ENCODE results near the gene UBASH3A.

Gene UBASH3A

DNA sequence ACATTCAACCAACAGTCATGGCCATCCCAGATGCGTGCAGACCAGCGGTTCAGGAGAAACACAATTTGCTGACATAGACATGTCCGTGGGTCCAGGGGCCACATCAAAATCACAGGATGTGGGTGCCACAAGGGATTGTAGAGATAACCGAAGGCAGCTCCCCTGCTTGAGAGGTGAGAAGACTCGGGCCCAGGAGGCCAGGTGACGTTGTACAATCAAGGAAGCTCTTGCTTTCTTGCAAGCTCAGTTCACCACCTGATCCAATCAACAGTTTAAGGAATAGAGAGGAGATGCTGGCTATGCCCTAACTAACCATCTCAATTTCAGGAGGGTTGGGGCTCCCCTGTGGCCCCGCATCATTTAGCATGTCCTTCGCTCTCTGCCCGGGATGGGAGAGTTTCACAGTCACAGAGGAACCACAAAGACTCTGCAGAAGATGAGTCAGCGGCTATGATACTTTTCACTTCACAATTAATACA, 19.5 kb downstream of the UBASH3A start:
- DNase-seq (ENCODE audit: low read depth in 1 of 2, low spot score in 1 of 2): no peak
- TF ChIP-seq JUND (IDR thresholded peaks at IDR 0.05; ENCODE audit: low read depth): no peak
- in situ Hi-C loops (cut with HindIII; ENCODE audit: low pct_unique_long_range_greater_than_20kb, low sequenced_read_pairs): no loop called here

DNA sequence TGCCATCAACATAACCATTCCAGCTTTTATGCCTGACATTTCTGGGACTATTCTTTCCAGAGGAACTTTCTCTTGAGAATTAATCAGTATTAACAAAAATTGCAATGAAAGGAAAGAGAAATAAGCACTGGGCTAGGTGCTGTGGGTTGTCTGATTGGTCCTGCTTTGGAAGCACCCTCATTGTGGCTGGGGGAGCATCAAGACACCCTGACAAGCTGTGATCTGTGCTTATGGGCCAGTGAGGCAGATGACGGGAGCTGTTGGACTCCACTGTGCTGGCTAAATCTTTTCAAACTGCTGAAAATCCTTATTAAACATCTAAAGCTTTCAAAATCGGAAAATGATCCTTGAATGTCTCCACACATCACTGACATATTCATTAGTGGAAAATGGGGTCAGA, 20.0 kb downstream of the UBASH3A start:
- in situ Hi-C loops (cut with HindIII; ENCODE audit: low pct_unique_long_range_greater_than_20kb, low sequenced_read_pairs): no loop called here
- DNase-seq (ENCODE audit: low read depth in 1 of 2, low spot score in 1 of 2): no peak
- no peak for TF ChIP-seq JUND (IDR thresholded peaks at IDR 0.05; ENCODE audit: low read depth)

- no peak for TF ChIP-seq JUND (IDR thresholded peaks at IDR 0.05; ENCODE audit: low read depth)
- in situ Hi-C loops (cut with HindIII; ENCODE audit: low pct_unique_long_range_greater_than_20kb, low sequenced_read_pairs): no loop called here
- DNase-seq (ENCODE audit: low read depth in 1 of 2, low spot score in 1 of 2): no peak
Measured at GRCh38 chr21:42424914-42425541, 21.3 kb downstream of the UBASH3A start.

DNA sequence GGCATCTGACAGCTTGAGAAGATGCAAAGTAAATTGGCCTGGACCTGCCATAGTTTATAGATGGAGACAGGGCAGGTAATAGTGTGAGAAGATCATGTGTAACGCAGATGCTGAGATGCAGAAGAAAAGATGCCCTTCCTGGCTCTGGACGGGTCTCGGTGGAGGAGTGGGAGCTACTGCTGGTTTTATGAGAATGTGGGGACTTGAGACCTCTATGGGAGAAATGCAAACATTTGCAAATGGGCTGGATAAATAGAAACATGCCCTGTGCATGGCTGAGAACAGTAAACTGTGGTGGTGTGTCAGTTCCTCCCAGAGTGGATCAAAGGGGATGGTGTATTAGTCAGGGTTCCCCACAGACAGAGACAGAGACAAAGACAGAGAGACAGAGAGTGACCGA, 21.9 kb downstream of the UBASH3A start:
- in situ Hi-C loops (cut with HindIII; ENCODE audit: low pct_unique_long_range_greater_than_20kb, low sequenced_read_pairs): no loop called here
- no peak for DNase-seq (ENCODE audit: low read depth in 1 of 2, low spot score in 1 of 2)
- TF ChIP-seq JUND (IDR thresholded peaks at IDR 0.05; ENCODE audit: low read depth): no peak

- in situ Hi-C loops (cut with HindIII; ENCODE audit: low pct_unique_long_range_greater_than_20kb, low sequenced_read_pairs): no loop called here
- DNase-seq (ENCODE audit: low read depth in 1 of 2, low spot score in 1 of 2): no peak
- no peak for TF ChIP-seq JUND (IDR thresholded peaks at IDR 0.05; ENCODE audit: low read depth)
Measured at GRCh38 chr21:42426424-42426823, 22.7 kb downstream of the UBASH3A start.

- in situ Hi-C loops (cut with HindIII; ENCODE audit: low pct_unique_long_range_greater_than_20kb, low sequenced_read_pairs): no loop called here
- no peak for TF ChIP-seq JUND (IDR thresholded peaks at IDR 0.05; ENCODE audit: low read depth)
- DNase-seq (ENCODE audit: low read depth in 1 of 2, low spot score in 1 of 2): no peak
Measured at GRCh38 chr21:42426876-42427480, 23.3 kb downstream of the UBASH3A start.

DNA sequence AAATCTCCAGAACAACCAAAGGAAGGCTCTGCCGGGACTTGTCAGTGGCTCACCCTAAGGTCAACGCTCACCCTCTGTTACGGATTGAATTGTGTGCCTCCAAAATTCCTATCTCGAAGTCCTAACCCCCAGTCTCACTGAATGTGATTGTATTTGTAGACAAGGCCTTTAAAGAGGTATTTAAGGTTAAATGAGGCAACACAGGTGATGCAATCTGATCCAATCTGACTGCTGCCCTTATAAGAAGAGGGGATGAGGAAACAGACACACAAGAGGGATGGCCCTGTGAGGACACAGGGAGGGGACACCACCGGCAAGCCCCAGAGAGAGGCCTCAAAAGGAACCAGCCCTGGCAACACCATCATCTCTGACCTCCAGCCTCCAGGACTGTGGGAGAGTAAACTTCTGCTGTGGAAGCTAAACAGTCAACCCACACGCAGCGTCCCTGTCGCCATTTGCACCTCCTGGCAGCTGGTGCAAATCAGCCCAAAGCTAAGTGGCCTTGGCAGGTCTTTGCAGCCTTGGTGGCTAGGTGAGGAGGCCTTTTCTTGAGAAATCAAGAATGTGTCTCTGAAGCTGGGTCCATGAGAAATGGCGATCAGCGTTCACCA, 24.2 kb downstream of the UBASH3A start:
- in situ Hi-C loops (cut with HindIII; ENCODE audit: low pct_unique_long_range_greater_than_20kb, low sequenced_read_pairs): no loop called here
- no peak for DNase-seq (ENCODE audit: low read depth in 1 of 2, low spot score in 1 of 2)
- no peak for TF ChIP-seq JUND (IDR thresholded peaks at IDR 0.05; ENCODE audit: low read depth)

DNA sequence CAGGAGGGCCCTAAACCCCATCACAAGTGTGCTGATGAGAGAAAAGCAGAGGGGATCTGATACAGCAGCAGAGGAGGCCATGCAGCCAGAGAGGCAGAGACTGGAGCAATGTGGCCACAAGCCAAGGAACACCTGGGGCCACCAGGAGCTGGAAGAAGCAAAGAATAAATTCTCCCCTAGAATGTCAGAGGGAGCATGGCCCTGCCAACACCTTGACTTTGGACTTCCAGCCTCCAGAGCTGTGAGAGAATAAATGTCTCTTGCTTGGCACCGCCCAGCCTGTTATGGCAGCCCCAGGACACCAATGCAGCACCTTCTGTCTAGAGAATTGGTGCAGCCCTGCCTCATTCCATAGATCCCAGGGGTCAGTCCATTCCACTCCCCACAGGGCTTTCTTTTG, 25.3 kb downstream of the UBASH3A start:
- no peak for DNase-seq (ENCODE audit: low read depth in 1 of 2, low spot score in 1 of 2)
- TF ChIP-seq JUND (IDR thresholded peaks at IDR 0.05; ENCODE audit: low read depth): no peak
- in situ Hi-C loops (cut with HindIII; ENCODE audit: low pct_unique_long_range_greater_than_20kb, low sequenced_read_pairs): no loop called here

DNA sequence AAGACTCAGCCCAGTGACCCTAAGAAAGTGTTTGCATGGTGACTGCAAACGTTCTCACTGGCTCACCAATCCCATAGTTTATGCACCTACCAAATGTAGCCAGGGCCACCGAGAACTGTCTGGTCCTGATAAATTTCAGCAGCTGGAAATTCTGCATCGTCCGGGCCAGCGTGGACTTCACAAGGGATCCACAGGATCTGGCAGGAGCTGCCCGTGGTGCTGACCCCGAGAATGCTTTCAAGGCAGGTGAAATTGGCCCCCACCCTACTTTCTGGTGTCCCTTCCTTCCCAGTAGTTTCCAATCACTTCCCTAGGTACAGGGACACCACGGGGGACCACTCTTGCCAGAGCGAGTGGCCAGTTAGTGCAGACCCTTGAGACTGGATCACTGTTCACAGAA, 26.2 kb downstream of the UBASH3A start:
- in situ Hi-C loops (cut with HindIII; ENCODE audit: low pct_unique_long_range_greater_than_20kb, low sequenced_read_pairs): no loop called here
- DNase-seq (ENCODE audit: low read depth in 1 of 2, low spot score in 1 of 2): peak; percentile 49 to 66
- no peak for TF ChIP-seq JUND (IDR thresholded peaks at IDR 0.05; ENCODE audit: low read depth)

DNA sequence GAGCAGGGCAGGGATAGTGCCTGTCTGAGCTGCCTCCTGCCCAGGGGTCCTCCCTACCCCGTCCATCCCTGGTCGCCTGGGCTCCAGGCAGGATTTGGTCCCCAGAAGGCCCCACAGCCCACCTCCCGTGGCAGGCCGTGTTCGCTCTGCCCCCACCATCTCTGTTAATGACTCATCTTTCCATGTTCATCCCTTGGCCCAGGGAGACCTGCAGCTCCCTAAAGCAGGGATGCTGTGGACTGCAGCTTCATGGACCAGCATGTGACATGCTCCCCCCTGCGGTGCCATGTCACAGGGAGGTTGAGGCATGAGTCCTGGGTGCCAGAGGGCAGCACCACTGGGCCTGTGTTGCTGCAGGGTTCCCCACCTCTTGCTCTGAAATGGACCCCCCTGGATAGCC, 26.8 kb downstream of the UBASH3A start:
- DNase-seq (ENCODE audit: low read depth in 1 of 2, low spot score in 1 of 2): no peak
- in situ Hi-C loops (cut with HindIII; ENCODE audit: low pct_unique_long_range_greater_than_20kb, low sequenced_read_pairs): no loop called here
- no peak for TF ChIP-seq JUND (IDR thresholded peaks at IDR 0.05; ENCODE audit: low read depth)

GRCh38 chr21:42431196-42431595, 27.5 kb downstream of the UBASH3A start:
- no peak for TF ChIP-seq JUND (IDR thresholded peaks at IDR 0.05; ENCODE audit: low read depth)
- in situ Hi-C loops (cut with HindIII; ENCODE audit: low pct_unique_long_range_greater_than_20kb, low sequenced_read_pairs): no loop called here
- DNase-seq (ENCODE audit: low read depth in 1 of 2, low spot score in 1 of 2): no peak

DNA sequence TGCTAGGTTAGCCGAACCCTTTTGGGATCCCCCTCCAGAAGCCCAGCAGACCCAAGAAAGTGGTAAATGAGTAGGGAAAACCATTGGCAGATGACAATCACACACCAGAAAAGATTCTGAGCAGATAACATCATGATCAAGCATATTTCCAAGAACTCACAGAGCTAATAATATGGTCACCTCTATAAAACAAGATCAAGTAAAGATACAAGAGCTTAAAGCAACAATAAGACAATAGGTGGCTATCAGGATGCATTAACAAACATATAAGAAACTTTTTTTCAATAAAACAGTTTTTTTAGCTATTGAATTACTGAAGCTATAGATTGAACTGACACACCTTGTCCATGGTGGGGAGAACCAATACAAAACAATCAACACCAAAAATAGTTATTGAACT, 29.0 kb downstream of the UBASH3A start:
- in situ Hi-C loops (cut with HindIII; ENCODE audit: low pct_unique_long_range_greater_than_20kb, low sequenced_read_pairs): no loop called here
- no peak for TF ChIP-seq JUND (IDR thresholded peaks at IDR 0.05; ENCODE audit: low read depth)
- DNase-seq (ENCODE audit: low read depth in 1 of 2, low spot score in 1 of 2): no peak

- DNase-seq (ENCODE audit: low read depth in 1 of 2, low spot score in 1 of 2): no peak
- in situ Hi-C loops (cut with HindIII; ENCODE audit: low pct_unique_long_range_greater_than_20kb, low sequenced_read_pairs): no loop called here
- no peak for TF ChIP-seq JUND (IDR thresholded peaks at IDR 0.05; ENCODE audit: low read depth)
Measured at GRCh38 chr21:42433946-42434551, 30.3 kb downstream of the UBASH3A start.
